Astrocyte (in vitro differentiated cells and primary cell): Measurements from ENCODE around the gene TLL2.

ENCODE experiments used
- CTCF ChIP-seq: IDR thresholded peaks from 2 replicates; pipeline ENCODE4 v1.5.1; 2011; ENCODE audit warnings: low read depth, mild to moderate bottlenecking, inconsistent platforms, low read length, moderate library complexity; ENCODE audit not compliant: insufficient read depth
- EZH2 ChIP-seq: IDR thresholded peaks from 2 replicates; pipeline ENCODE4 v1.6.1; 2012; ENCODE audit warnings: mild to moderate bottlenecking, low read length, inconsistent platforms; ENCODE audit not compliant: insufficient read depth

DNA sequence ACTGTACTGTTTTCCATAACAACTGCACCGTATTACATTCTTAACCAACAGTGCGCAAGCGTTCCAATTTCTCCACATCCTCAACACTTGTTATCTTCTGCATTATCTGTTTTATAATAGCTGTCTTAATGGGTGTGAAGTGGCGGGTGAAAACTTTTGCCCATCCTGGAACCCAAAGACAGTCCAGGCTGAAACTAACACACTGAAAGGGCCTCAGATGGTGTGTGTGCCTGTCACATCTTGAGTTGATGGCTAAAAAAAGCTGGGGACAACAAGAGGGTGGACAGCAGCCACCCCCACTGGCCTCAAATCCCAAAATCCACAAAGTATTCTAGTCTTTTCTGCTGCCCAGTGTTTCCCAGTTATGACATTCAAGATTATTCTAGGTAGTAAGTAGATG lies 174.3 kb downstream of the TLL2 start:
- no peak for TF ChIP-seq CTCF
- TF ChIP-seq EZH2: no peak
